T-cell (primary cell): Measurements from ENCODE around the gene ALDH9A1. TPM values are rescaled to one million over a fixed set of nuclear protein-coding genes. Genes with fewer than 3 reads are reported as not detected.

Experiments used
- ATAC-seq, 4 experiments: fragments of 200-7000 bp in 3 of 4; fragments of 150-1000 bp in 1 of 4; cut with Tn5 transposase; replicated peaks in 1 of 4; 1 replicate in 3 of 4; 2 replicates in 1 of 4; pipeline ENCODE4 v1.10.0; 2021; ENCODE audit warnings: moderate library complexity in 3 of 4, mild to moderate bottlenecking in 2 of 4, moderate number of reproducible peaks in 1 of 4
- CTCF ChIA-PET, 2 donors: fragments of 300-600 bp; sonication (Branson Sonifier 250); formaldehyde crosslinking; loops; one replicate each; lab custom pipeline; 2022; ENCODE audit warnings: antibody characterized with exemption in 2 of 2; lab: Charles Lee
- POLR2A ChIA-PET, 2 donors: fragments of 300-600 bp; sonication (Branson Sonifier 250); formaldehyde crosslinking; loops; one replicate each; lab custom pipeline; 2022; ENCODE audit warnings: antibody characterized with exemption in 2 of 2; lab: Charles Lee
- DNase-seq, 35 experiments: peaks; one replicate each; pipeline versions ENCODE4 v3.0.0 to v3.0.0-alpha.2; 2013 to 2023
- H3K27ac ChIP-seq: one replicate; pipeline ENCODE4 v1.5.1; 2013; ENCODE audit warnings: low read length
- H3K27me3 ChIP-seq, 2 experiments: replicated peaks in 1 of 2; 1 replicate in 1 of 2; 2 replicates in 1 of 2; pipeline versions ENCODE4 v1.6.1 to v1.7.0; 2013; ENCODE audit warnings: low read length in 1 of 2, mixed read lengths in 1 of 2; ENCODE audit not compliant: control insufficient read depth in 2 of 2, insufficient read depth in 2 of 2; ENCODE audit errors: extremely low read depth in 1 of 2
- H3K36me3 ChIP-seq, 2 donors: 1 replicate in 1 of 2; 2 replicates in 1 of 2; pipeline versions ENCODE4 v1.6.1 to v1.7.0; 2013; ENCODE audit warnings: low read length in 1 of 2; ENCODE audit not compliant: control insufficient read depth in 2 of 2, insufficient read depth in 1 of 2; ENCODE audit errors: extremely low read depth in 1 of 2
- H3K4me1 ChIP-seq, 2 experiments: 1 replicate in 1 of 2; 2 replicates in 1 of 2; pipeline versions ENCODE4 v1.6.1 to v1.7.0; 2013; ENCODE audit warnings: low read length in 2 of 2, mixed read lengths in 1 of 2; ENCODE audit not compliant: insufficient read depth in 2 of 2, control insufficient read depth in 1 of 2; ENCODE audit errors: extremely low read depth in 1 of 2
- H3K4me3 ChIP-seq, 2 donors: 1 replicate in 1 of 2; 2 replicates in 1 of 2; pipeline versions ENCODE4 v1.5.1 to v1.7.0; 2013; ENCODE audit warnings: mild to moderate bottlenecking in 2 of 2, low read length in 1 of 2, moderate library complexity in 1 of 2; ENCODE audit not compliant: control insufficient read depth in 1 of 2; ENCODE audit errors: extremely low read depth in 1 of 2
- H3K9me3 ChIP-seq: 2 replicates; pipeline ENCODE4 v1.7.0; 2013
- H3K27ac Mint-ChIP-seq, 2 donors: one replicate each; pipeline ENCODE4 v1.8.0; 2020 to 2021; ENCODE audit warnings: mild to moderate bottlenecking in 2 of 2, mixed read lengths in 2 of 2
- H3K27me3 Mint-ChIP-seq, 2 donors: one replicate each; pipeline ENCODE4 v1.8.0; 2021 to 2022; ENCODE audit warnings: mixed read lengths in 2 of 2
- H3K36me3 Mint-ChIP-seq: one replicate; pipeline ENCODE4 v1.8.0; 2021; ENCODE audit warnings: mixed read lengths
- H3K4me1 Mint-ChIP-seq, 3 donors: one replicate each; pipeline ENCODE4 v1.8.0; 2020 to 2022; ENCODE audit warnings: mixed read lengths in 3 of 3, mild to moderate bottlenecking in 1 of 3
- H3K4me3 Mint-ChIP-seq, 3 donors: one replicate each; pipeline ENCODE4 v1.8.0; 2020 to 2022; ENCODE audit warnings: mild to moderate bottlenecking in 3 of 3, mixed read lengths in 3 of 3, moderate library complexity in 3 of 3
- H3K9me3 Mint-ChIP-seq, 3 donors: one replicate each; pipeline ENCODE4 v1.8.0; 2020 to 2022; ENCODE audit warnings: mixed read lengths in 3 of 3
- WGBS: methylation state at CpG from one replicate; pipeline ENCODE4 v1.1.5; 2013; ENCODE audit warnings: missing lambda C conversion rate; ENCODE audit not compliant: insufficient coverage; 5-methylcytosine and 5-hydroxymethylcytosine counted together
- total RNA-seq, 35 experiments: library from RNA in 6 of 35; stranded (reverse) in 6 of 35; fragments of 120-200 nt in 1 of 35; gene quantifications; one replicate each; pipeline versions ENCODE4 v1.2.1 to v1.2.4 and lab custom pipeline; 2013 to 2026

ALDH9A1 gene
- total RNA-seq, 5 donors from 2014 or later (not counting 1 experiment from before 2014, with no cell fraction given): 30.8 to 38.5 (median 34.7) TPM

DNA sequence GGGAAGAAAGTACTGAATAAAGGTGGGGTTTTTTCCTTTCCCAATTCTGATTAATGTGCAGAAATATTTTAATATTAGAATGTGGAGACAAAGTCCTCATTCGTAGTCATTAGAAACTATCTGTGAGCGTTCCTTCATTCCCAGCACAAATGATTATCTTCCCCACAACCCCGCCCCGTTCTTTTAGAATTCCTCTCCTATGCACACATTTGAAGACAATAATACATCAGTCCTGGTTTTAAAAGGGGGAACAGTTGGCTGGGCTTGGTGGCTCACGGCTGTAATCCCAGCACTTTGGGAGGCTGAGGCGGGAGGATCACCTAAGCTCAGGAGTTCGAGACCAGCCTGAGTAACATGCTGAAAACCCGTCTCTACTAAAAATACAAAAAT lies 876 bp downstream of the ALDH9A1 start:
- Mint-ChIP-seq H3K4me1 (peaks cover 29 to 41% (median 34%) of the 10 kb centered on the region in 3 donors), H3K27ac (peak overlapping the region; percentile 93 to 99), H3K36me3 (peaks cover 15% of the 10 kb centered on the region), H3K4me3 (peak overlapping the region; percentile 94 to 99 (median 95)), H3K27me3 (no peaks in the 10 kb centered on the region), H3K9me3 (no peaks in the 10 kb centered on the region)
- WGBS: no CpG with 5 or more reads among the region's 8 CpGs
- DNase-seq (no peak), ATAC-seq (no peak)
- ChIA-PET POLR2A (no interaction called here), CTCF (interaction anchor here (1.1 to 1.5 kb wide), 3 partner anchors 70 to 96 kb away, joined by 4 to 5 read pairs (median 4); partner anchors contain the start of gene TMCO1 (in 1 of the 2))
- Histone ChIP-seq H3K36me3 (peaks cover 0 to 3% of the 10 kb centered on the region in 2 donors), H3K27me3 (no peaks in the 10 kb centered on the region), H3K4me1 (peaks cover 9 to 27% of the 10 kb centered on the region in 2 experiments), H3K27ac (peak overlapping the region; percentile 93), H3K9me3 (no peaks in the 10 kb centered on the region), H3K4me3 (peak overlapping the region; percentile 90 to 94)

GRCh38 chr1:165696625-165697100 lies 1.7 kb downstream of the ALDH9A1 start:
- ChIA-PET POLR2A (interaction anchor here in 1 of 2 donors (1.0 kb wide), 1 partner anchor 17 kb away, joined by 4 read pairs; no protein-coding TSS in a partner anchor), CTCF (interaction anchor here in 1 of 2 donors (1.5 kb wide), 1 partner anchor 96 kb away, joined by 4 read pairs; no protein-coding TSS in a partner anchor)
- no CpG with 5 or more reads among the region's 2 CpGs for WGBS
- H3K27ac ChIP-seq: peak overlapping the region; percentile 23
- peaks cover 0 to 3% of the 10 kb centered on the region in 2 donors for H3K36me3 ChIP-seq
- H3K4me3 Mint-ChIP-seq: peak overlapping the region; percentile 94 to 99 (median 95)
- peaks cover 23% of the 10 kb centered on the region for H3K36me3 Mint-ChIP-seq
- no peaks in the 10 kb centered on the region for H3K9me3 ChIP-seq
- no peaks in the 10 kb centered on the region for H3K9me3 Mint-ChIP-seq
- H3K4me3 ChIP-seq: no peak overlapping the region
- peaks cover 36 to 48% (median 42%) of the 10 kb centered on the region in 3 donors for H3K4me1 Mint-ChIP-seq
- H3K4me1 ChIP-seq: peaks cover 9 to 27% of the 10 kb centered on the region in 2 experiments
- no peaks in the 10 kb centered on the region for H3K27me3 Mint-ChIP-seq
- H3K27me3 ChIP-seq: no peaks in the 10 kb centered on the region
- H3K27ac Mint-ChIP-seq: peak overlapping the region; percentile 56 to 72
- no peak for DNase-seq
- no peak for ATAC-seq

DNA sequence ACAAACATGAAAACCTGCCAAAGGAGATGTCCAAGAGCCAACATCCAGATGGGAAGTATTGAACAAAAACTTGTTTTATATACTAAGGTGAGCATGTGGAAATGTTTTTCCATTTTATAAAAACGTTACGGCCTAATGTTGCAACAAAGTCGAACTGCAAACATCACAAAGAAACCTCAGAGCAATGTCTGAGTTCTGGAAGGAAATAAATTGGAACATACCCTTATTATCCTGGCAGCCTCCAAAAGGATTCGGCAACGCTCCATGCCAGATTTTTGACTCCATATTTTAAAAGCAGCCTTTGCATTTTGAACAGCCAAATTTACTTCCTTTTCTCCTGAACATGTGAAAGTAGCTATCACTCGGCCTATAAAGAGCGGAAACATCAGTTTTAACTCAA lies 3.3 kb downstream of the ALDH9A1 start:
- no peaks in the 10 kb centered on the region for H3K9me3 ChIP-seq
- ChIA-PET CTCF (interaction anchor here (0.6 to 0.7 kb wide), 4 partner anchors 10 to 103 kb away, joined by 3 to 7 read pairs (median 4); no protein-coding TSS in a partner anchor), POLR2A (interaction anchor here in 1 of 2 donors (0.7 kb wide), 1 partner anchor 313 kb away, joined by 3 read pairs; no protein-coding TSS in a partner anchor)
- Mint-ChIP-seq H3K27me3 (no peaks in the 10 kb centered on the region), H3K27ac (peak overlapping the region in 1 of 2 donors; percentile 57), H3K4me1 (peaks cover 49 to 57% (median 51%) of the 10 kb centered on the region in 3 donors), H3K4me3 (no peak overlapping the region), H3K9me3 (no peaks in the 10 kb centered on the region), H3K36me3 (peaks cover 35% of the 10 kb centered on the region)
- no peak overlapping the region for H3K27ac ChIP-seq
- peaks cover 9 to 29% of the 10 kb centered on the region in 2 experiments for H3K4me1 ChIP-seq
- DNase-seq (no peak), ATAC-seq (no peak)
- WGBS: no CpG with 5 or more reads among the region's 7 CpGs
- no peaks in the 10 kb centered on the region for H3K27me3 ChIP-seq
- H3K36me3 ChIP-seq: peaks cover 0 to 7% of the 10 kb centered on the region in 2 donors
- H3K4me3 ChIP-seq: no peak overlapping the region

DNA sequence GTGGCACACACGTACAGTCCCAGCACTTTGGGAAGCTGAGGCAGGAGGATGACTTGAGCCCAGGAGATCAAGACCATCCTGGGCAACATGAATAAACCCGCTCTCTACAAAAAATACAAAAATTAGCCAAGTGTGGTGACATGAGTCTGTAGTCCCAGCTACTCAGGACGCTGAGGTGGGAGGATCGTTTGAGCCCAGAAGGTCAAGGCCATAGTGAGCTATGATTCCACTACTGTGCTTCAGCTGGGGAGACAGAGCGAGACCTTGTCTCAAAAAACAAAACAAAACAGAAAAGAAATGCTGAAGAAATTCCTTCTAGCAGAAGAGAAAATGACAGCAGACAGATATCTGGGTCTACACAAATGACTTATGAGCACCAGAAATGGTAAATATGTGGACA lies 10.3 kb downstream of the ALDH9A1 start:
- Histone ChIP-seq H3K36me3 (peaks cover 4 to 36% of the 10 kb centered on the region in 2 donors), H3K9me3 (no peaks in the 10 kb centered on the region), H3K4me3 (no peak overlapping the region), H3K4me1 (peaks cover 0 to 7% of the 10 kb centered on the region in 2 experiments), H3K27ac (no peak overlapping the region), H3K27me3 (no peaks in the 10 kb centered on the region)
- Mint-ChIP-seq H3K27me3 (no peaks in the 10 kb centered on the region), H3K9me3 (peaks cover 0 to 5% (median 3%) of the 10 kb centered on the region in 3 donors), H3K4me1 (peaks cover 57 to 69% (median 64%) of the 10 kb centered on the region in 3 donors), H3K36me3 (peaks cover 56% of the 10 kb centered on the region), H3K4me3 (no peak overlapping the region), H3K27ac (no peak overlapping the region)
- no peak for DNase-seq
- ATAC-seq: no peak
- 100% methylated on average over 1 of the region's 5 CpGs for WGBS
- POLR2A ChIA-PET: no interaction called here
- CTCF ChIA-PET: interaction anchor here in 1 of 2 donors (1.0 kb wide), 1 partner anchor 21 kb away, joined by 3 read pairs; no protein-coding TSS in a partner anchor

GRCh38 chr1:165686971-165687433 lies 11.4 kb downstream of the ALDH9A1 start:
- no peaks in the 10 kb centered on the region for H3K9me3 ChIP-seq
- peaks cover 0 to 7% of the 10 kb centered on the region in 2 experiments for H3K4me1 ChIP-seq
- peak overlapping the region; percentile 0 to 37 (median 29) for H3K4me3 Mint-ChIP-seq
- H3K27ac Mint-ChIP-seq: peak overlapping the region; percentile 25 to 59
- ChIA-PET CTCF (interaction anchor here in 1 of 2 donors (1.2 kb wide), 1 partner anchor 11 kb away, joined by 3 read pairs; the partner anchor contains the start of gene ALDH9A1), POLR2A (no interaction called here)
- H3K9me3 Mint-ChIP-seq: peaks cover 0 to 5% (median 3%) of the 10 kb centered on the region in 3 donors
- H3K36me3 ChIP-seq: peaks cover 6 to 46% of the 10 kb centered on the region in 2 donors
- H3K27ac ChIP-seq: no peak overlapping the region
- peaks cover 61% of the 10 kb centered on the region for H3K36me3 Mint-ChIP-seq
- peaks cover 52 to 66% (median 59%) of the 10 kb centered on the region in 3 donors for H3K4me1 Mint-ChIP-seq
- WGBS: no CpG with 5 or more reads among the region's 2 CpGs
- ATAC-seq: no peak
- no peaks in the 10 kb centered on the region for H3K27me3 ChIP-seq
- no peak for DNase-seq
- H3K27me3 Mint-ChIP-seq: no peaks in the 10 kb centered on the region
- no peak overlapping the region for H3K4me3 ChIP-seq
